Activated CD8-positive, alpha-beta memory T cell treated with anti-CD3 and anti-CD28 coated beads, Interleukin-2, amount 10 ng/mL, durations not matched to agents 7 days and 5 days (primary cell): ENCODE data around the gene TMIE. TPM values are rescaled to one million over a fixed set of nuclear protein-coding genes. Genes with fewer than 3 reads are reported as not detected.

ENCODE experiments used
- ATAC-seq: fragments of 150-1000 bp; cut with Tn5 transposase; one replicate; pipeline ENCODE4 v1.10.0; 2021; ENCODE audit warnings: moderate library complexity
- CTCF ChIA-PET: fragments of 350-600 bp; sonication (Branson Sonifier 250); formaldehyde crosslinking; loops from one replicate; lab custom pipeline; 2021; ENCODE audit warnings: antibody characterized with exemption; lab: Charles Lee
- DNase-seq: peaks from one replicate; pipeline ENCODE4 v3.0.0-alpha.2; 2020
- H3K27ac Mint-ChIP-seq: one replicate; pipeline ENCODE4 v1.8.0; 2021; ENCODE audit warnings: mild to moderate bottlenecking, mixed read lengths
- H3K27me3 Mint-ChIP-seq: one replicate; pipeline ENCODE4 v1.8.0; 2021; ENCODE audit warnings: mixed read lengths
- H3K36me3 Mint-ChIP-seq: one replicate; pipeline ENCODE4 v1.8.0; 2021; ENCODE audit warnings: mild to moderate bottlenecking, mixed read lengths
- H3K4me1 Mint-ChIP-seq: one replicate; pipeline ENCODE4 v1.8.0; 2021; ENCODE audit warnings: mixed read lengths
- H3K4me3 Mint-ChIP-seq: one replicate; pipeline ENCODE4 v1.8.0; 2021; ENCODE audit warnings: mild to moderate bottlenecking, moderate library complexity, mixed read lengths
- H3K9me3 Mint-ChIP-seq: one replicate; pipeline ENCODE4 v1.8.0; 2022; ENCODE audit warnings: low read depth, mixed read lengths
- total RNA-seq, 2 experiments: library from RNA; stranded (reverse); gene quantifications; one replicate each; pipeline ENCODE4 v1.2.3, GENCODE V29; 2021

Gene TMIE, protein sequence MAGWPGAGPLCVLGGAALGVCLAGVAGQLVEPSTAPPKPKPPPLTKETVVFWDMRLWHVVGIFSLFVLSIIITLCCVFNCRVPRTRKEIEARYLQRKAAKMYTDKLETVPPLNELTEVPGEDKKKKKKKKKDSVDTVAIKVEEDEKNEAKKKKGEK
- total RNA-seq: not detected

GRCh38 chr3:46701181-46701939 is at the start of gene TMIE:
Gene TMIE, plus strand, starts transcription at chr3:46701392. Its CDS starts 96 bp downstream, at chr3:46701488.
- no peaks in the 10 kb centered on the region for H3K4me1 Mint-ChIP-seq
- peaks cover 29% of the 10 kb centered on the region for H3K27me3 Mint-ChIP-seq
- no peaks in the 10 kb centered on the region for H3K9me3 Mint-ChIP-seq
- no peaks in the 10 kb centered on the region for H3K36me3 Mint-ChIP-seq
- ATAC-seq: no peak
- CTCF ChIA-PET: interaction anchor here (1.6 to 2.5 kb wide), 2 partner anchors 194 to 211 kb away, joined by 5 to 11 read pairs; no protein-coding TSS in a partner anchor
- DNase-seq: no peak
- H3K27ac Mint-ChIP-seq: no peak within 1 kb of the TSS
- no peak within 1 kb of the TSS for H3K4me3 Mint-ChIP-seq

- CTCF ChIA-PET: no interaction called here
- peaks cover 4% of the 10 kb centered on the region for H3K9me3 Mint-ChIP-seq
- peaks cover 3% of the 10 kb centered on the region for H3K4me1 Mint-ChIP-seq
- H3K27ac Mint-ChIP-seq: no peak overlapping the region
- H3K36me3 Mint-ChIP-seq: no peaks in the 10 kb centered on the region
- DNase-seq: no peak
- H3K27me3 Mint-ChIP-seq: peaks cover 31% of the 10 kb centered on the region
- no peak overlapping the region for H3K4me3 Mint-ChIP-seq
- ATAC-seq: no peak
These were observed 45.9 kb upstream of the TMIE start for GRCh38 chr3:46655271-46655670.

DNA sequence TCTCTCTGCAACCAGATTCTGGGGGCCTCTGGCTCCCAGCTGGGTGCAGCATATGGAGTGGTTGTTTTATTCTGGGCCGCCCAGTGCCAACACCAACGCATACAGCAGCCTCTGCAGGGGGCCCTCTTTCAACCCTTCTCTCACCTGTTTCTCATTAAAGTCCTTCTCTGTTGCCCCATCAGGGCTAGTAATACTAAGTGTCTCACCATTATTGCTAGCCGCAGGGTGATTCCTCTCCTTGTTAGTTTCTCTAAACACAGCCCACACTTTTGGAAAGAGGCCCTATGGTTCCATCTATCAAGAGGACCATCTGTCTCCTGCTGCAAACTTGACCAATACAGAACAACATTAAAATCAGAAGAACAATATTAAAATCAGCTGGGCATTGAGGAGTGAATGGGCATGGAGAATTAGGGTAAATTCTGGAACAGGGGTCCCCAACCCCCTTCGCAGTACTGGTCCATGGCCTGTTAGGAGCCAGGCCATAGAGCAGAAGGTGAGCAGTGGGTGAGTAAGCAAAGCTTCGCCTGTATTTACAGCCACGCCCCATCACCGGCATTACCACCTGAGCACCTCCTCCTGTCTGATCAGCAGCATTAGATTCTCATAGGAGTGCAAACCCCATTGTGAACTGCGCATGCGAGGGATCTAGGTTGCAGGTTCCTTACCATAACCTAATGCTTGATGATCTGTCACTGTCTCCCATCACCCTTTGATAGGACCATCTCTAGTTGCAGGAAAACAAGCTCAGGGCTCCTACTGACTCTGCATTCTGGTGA is 44.2 kb upstream of the TMIE start:
- Mint-ChIP-seq H3K4me3 (no peak overlapping the region), H3K27me3 (peaks cover 22% of the 10 kb centered on the region), H3K9me3 (peaks cover 4% of the 10 kb centered on the region), H3K36me3 (no peaks in the 10 kb centered on the region), H3K4me1 (peaks cover 3% of the 10 kb centered on the region), H3K27ac (no peak overlapping the region)
- CTCF ChIA-PET: interaction anchor here (1.4 kb wide), 1 partner anchor 168 kb away, joined by 3 read pairs; no protein-coding TSS in a partner anchor
- DNase-seq (peak; percentile 26), ATAC-seq (no peak)

- H3K27ac Mint-ChIP-seq: no peak overlapping the region
- ATAC-seq (no peak), DNase-seq (peak; percentile 33)
- H3K4me3 Mint-ChIP-seq: no peak overlapping the region
- H3K9me3 Mint-ChIP-seq: no peaks in the 10 kb centered on the region
- CTCF ChIA-PET: no interaction called here
- H3K4me1 Mint-ChIP-seq: peaks cover 3% of the 10 kb centered on the region
- no peaks in the 10 kb centered on the region for H3K36me3 Mint-ChIP-seq
- peaks cover 20% of the 10 kb centered on the region for H3K27me3 Mint-ChIP-seq
These were observed 41.9 kb upstream of the TMIE start for GRCh38 chr3:46659285-46659684.

DNA sequence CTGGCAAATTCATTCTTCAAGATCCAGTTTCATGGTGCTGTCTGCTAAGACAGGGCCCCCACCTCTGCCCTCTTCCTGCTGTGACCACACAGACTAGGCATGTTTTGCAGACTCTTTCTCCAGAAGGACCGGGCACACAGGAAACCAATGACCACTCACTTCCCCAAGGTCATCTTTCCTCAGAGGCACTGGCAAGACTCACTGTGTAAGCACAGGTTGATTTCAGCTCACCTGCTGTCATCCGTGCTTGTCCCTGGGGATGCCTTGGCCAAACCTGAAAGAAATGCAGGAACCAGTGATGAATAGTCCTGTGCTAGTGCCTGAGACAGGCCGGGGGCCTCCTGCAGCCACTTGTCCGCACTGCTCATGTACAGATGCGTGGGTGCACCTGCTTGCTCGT is 41.2 kb upstream of the TMIE start:
- Mint-ChIP-seq H3K36me3 (no peaks in the 10 kb centered on the region), H3K4me3 (no peak overlapping the region), H3K27me3 (peaks cover 17% of the 10 kb centered on the region), H3K4me1 (peaks cover 3% of the 10 kb centered on the region), H3K27ac (no peak overlapping the region), H3K9me3 (no peaks in the 10 kb centered on the region)
- DNase-seq (no peak), ATAC-seq (no peak)
- CTCF ChIA-PET: no interaction called here

DNA sequence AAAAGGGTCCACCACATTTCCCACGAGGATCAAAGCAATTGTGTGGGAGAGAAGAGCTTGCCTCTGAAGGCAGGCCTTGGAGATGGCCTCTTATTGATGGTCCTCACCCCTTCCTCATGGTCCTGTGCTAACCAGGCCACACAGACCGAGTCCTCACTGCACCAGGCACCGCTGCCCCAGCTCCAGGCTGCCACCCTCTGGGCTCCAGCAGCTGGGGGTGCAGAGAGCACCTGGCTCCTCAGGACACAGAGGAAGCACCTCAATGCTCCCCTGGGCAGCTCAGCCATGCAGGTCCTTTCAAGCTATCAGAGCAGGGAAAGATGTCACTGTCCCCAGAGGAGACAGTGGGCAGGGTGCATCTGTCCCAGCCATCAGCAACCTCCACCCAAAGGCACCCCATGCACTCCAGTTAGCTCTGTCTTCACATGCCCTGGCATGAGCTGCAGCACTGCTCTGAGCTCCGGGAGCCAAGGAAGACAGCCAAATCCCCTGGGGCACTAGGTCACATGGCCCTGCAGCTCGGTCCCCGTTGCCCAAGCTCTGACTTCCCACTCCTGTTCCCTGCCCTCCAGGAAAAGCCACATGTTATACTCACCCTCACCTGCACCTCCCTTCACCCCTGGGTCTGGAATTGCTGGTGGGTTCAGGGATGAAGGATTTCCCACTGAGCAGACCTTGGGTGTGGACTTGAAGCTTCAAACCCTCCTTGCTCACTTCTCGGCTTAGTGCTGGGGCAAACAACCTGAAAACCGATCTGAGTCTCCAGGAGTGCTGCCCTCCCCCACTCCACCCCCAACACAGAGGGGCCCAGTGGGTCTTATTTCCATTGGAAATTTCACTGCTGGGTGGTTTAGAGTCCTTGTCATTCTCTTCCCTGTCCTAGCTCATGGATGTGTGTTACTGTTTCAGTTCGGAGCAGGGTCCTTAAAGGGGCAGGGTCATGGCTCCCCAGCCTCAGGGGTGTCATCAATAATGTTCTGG is 40.4 kb upstream of the TMIE start:
- no peak overlapping the region for H3K27ac Mint-ChIP-seq
- no peak overlapping the region for H3K4me3 Mint-ChIP-seq
- CTCF ChIA-PET: no interaction called here
- no peaks in the 10 kb centered on the region for H3K9me3 Mint-ChIP-seq
- H3K36me3 Mint-ChIP-seq: no peaks in the 10 kb centered on the region
- H3K27me3 Mint-ChIP-seq: peaks cover 11% of the 10 kb centered on the region
- no peak for DNase-seq
- ATAC-seq: no peak
- H3K4me1 Mint-ChIP-seq: peaks cover 3% of the 10 kb centered on the region

DNA sequence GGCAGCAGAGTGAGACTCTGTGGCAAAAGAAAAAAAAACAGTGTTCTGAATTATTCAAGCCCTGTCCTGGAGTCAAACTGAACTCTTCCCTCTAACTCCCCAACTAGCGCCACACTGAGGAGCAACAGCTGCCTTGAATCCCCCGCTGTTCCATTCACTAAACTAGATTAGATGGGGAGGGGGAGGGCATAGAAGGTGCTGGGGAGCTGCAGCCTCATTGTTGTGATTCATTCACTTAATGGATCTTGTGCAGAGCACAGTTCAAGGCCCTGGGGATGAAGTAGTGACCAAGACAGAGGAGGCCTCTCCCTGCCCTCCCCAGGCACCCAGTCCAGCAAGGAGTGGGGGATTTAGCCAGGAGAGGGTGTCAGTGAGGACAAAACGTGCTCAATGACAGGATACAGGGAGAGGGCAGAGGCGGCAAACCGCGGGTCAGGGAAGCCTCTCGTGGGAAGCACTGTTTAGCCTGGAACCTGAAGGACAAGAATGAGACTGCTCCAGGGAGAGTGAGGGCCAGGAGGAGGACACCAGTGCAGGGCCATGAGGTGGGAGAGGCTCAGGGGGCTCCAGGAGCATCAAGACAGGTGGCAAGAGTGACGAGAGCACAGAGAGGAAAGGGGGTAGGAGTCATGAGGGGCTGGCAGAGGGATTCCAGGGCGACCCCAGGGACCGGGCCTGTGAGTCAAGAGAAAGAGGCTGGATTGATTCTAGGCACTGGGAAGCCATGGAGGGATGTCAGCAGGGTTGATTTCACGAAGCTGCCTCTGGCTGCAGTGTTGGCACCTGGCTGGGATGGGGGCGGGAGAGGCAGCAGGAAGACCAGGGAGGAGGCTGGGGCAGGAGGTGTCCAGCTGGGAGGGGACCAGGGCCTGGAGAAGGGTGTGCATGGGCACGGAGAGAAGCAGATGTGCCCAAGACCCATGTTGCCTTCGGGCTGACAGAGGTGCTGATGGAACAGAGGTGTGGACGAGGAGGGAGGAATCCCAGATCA is 39.1 kb upstream of the TMIE start:
- CTCF ChIA-PET: interaction anchor here (1.0 kb wide), 1 partner anchor 32 kb away, joined by 3 read pairs; no protein-coding TSS in a partner anchor
- Mint-ChIP-seq H3K27me3 (peaks cover 6% of the 10 kb centered on the region), H3K27ac (no peak overlapping the region), H3K36me3 (no peaks in the 10 kb centered on the region), H3K4me1 (peaks cover 3% of the 10 kb centered on the region), H3K9me3 (no peaks in the 10 kb centered on the region), H3K4me3 (no peak overlapping the region)
- no peak for ATAC-seq
- DNase-seq: no peak

- CTCF ChIA-PET: interaction anchor here (1.0 kb wide), 1 partner anchor 29 kb away, joined by 4 read pairs; no protein-coding TSS in a partner anchor
- H3K36me3 Mint-ChIP-seq: no peaks in the 10 kb centered on the region
- DNase-seq: no peak
- H3K4me1 Mint-ChIP-seq: no peaks in the 10 kb centered on the region
- H3K27ac Mint-ChIP-seq: no peak overlapping the region
- H3K9me3 Mint-ChIP-seq: no peaks in the 10 kb centered on the region
- peaks cover 6% of the 10 kb centered on the region for H3K27me3 Mint-ChIP-seq
- no peak overlapping the region for H3K4me3 Mint-ChIP-seq
- no peak for ATAC-seq
These were observed 38.2 kb upstream of the TMIE start for GRCh38 chr3:46662771-46663551.

- no peak for ATAC-seq
- CTCF ChIA-PET: interaction anchor here (1.0 to 1.2 kb wide), 2 partner anchors 28 to 174 kb away, joined by 3 to 4 read pairs; no protein-coding TSS in a partner anchor
- peak; percentile 38 for DNase-seq
- Mint-ChIP-seq H3K27ac (no peak overlapping the region), H3K36me3 (no peaks in the 10 kb centered on the region), H3K27me3 (peaks cover 6% of the 10 kb centered on the region), H3K4me1 (no peaks in the 10 kb centered on the region), H3K9me3 (no peaks in the 10 kb centered on the region), H3K4me3 (no peak overlapping the region)
These were observed 37.5 kb upstream of the TMIE start for GRCh38 chr3:46663591-46664135.

DNA sequence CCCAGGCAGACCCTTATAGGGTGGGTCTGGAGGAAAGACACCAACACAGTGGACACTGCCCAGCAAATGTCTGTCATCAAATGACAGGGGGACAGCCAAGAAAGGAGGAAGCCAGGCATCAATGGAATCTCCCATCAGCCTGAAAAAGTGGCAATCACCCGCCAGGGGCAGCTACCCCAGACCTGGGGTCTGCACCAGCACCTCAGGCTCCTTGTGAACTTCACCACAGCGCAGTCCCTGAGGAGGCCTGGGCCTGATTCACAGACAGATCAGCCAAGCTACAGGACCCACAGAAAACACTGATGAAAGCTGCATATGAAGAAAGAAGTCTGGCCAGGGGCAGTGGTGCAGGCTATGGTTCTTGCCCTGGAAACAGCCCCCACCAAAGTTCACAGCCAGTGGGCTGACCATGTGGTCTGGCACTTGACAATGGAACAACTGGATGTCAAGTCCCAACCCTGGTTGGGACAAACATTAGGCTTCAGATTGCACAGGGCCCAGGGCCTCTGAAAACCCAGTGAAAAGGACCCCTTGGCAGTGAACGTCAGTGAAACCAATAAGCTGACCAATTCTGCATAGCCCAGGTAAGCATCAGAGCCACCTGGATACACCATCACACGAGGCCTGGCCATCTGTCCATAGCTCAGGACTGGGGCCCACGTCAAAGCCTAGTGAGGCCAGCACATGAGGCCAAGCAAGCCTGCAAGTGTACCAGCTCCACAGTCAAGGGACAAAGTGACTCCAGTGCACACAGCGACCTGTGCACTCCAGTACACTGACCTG is 36.8 kb upstream of the TMIE start:
- H3K36me3 Mint-ChIP-seq: no peaks in the 10 kb centered on the region
- peaks cover 6% of the 10 kb centered on the region for H3K27me3 Mint-ChIP-seq
- DNase-seq (no peak), ATAC-seq (no peak)
- H3K4me1 Mint-ChIP-seq: no peaks in the 10 kb centered on the region
- no peak overlapping the region for H3K27ac Mint-ChIP-seq
- H3K9me3 Mint-ChIP-seq: no peaks in the 10 kb centered on the region
- no peak overlapping the region for H3K4me3 Mint-ChIP-seq
- CTCF ChIA-PET: interaction anchor here (1.0 to 1.2 kb wide), 2 partner anchors 27 to 175 kb away, joined by 3 to 4 read pairs; no protein-coding TSS in a partner anchor
